ENCODE data around the gene MOXD1. TPM values are rescaled to one million over a fixed set of nuclear protein-coding genes. Genes with fewer than 3 reads are reported as not detected.

Gene MOXD1
- total and polyA plus RNA-seq, 2 of the 8 experiments (the other 6 are each of a cell fraction or from before 2014, with no cell fraction given), result 1.6 to 3.5 TPM

DNA sequence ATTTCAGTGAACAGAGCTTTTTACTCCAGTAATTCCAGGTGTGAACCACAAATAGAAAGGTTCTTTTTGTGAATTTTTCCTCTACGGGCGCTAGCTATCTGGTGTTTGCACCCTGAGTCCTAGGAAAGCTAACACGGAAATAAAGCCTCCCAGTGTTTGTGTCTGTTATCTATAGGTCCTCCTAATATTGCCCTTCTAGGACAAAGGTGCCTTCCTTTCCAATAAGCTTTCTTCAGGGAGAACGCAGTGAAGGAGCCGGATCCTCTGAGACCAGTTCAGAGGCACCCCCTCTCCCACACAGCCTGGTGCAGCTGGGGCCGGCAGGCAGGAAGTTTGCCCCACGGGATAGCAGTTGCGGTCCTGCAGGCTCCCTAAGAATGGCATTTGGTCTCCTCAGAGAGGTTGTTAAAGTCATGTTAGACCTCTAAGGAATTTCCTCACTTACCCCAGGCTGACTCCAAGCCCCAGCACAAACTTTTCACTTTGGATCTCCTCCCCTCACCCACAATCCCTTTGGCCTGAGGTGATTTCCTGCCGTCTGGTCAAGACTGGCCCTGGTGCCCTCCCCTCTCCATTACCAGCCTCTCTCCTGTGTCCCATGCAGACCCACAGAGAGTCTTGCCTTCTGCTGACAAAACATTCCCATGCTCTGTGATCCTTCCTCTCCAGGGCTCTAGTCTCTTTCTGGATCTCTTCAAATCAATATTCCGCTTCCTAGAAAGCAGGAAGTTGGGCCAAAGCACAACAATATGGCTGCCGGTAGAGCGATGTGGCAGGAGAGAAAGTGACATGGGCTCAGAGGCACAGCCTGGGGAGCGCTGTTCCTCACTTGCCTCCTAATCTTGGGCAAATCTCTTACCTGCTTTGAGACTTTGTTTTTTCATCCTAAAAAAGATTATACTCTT is 126.0 kb downstream of the MOXD1 start:
- no peaks in the 10 kb centered on the region for H3K79me2 ChIP-seq (ENCODE audit: control insufficient read depth in 1 of 2, insufficient read depth in 2 of 2, low read length in 2 of 2)
- H2BK20ac ChIP-seq (ENCODE audit: low read length), result no peak overlapping the region
- no peaks in the 10 kb centered on the region; the same call in 1 of the 2 replicates for H3K79me1 ChIP-seq (ENCODE audit: low read depth, low read length)
- no peak overlapping the region for H2BK120ac ChIP-seq (replicated peaks; ENCODE audit: low read depth, low read length)
- H4K8ac ChIP-seq (ENCODE audit: extremely low read depth, insufficient read depth, low read length), result no peak overlapping the region
- 86% methylated on average over 13 of the region's 13 CpGs; no CpG with 5 or more reads in 1 of the 2 experiments for WGBS, 2 experiments (ENCODE audit: extremely low coverage in 1 of 2, insufficient coverage in 1 of 2, insufficient read length in 1 of 2, insufficient replicate concordance in 2 of 2, low coverage in 1 of 2, low lambda C conversion rate in 2 of 2, missing lambda C conversion rate in 1 of 2)
- H4K5ac ChIP-seq (ENCODE audit: insufficient read length, low read depth, low read length), result no peak overlapping the region
- H3K9ac ChIP-seq (replicated peaks in 1 of 4; ENCODE audit: extremely low read depth in 1 of 4, low read depth in 3 of 4, low read length in 3 of 4), result no peak overlapping the region
- H2AFZ ChIP-seq (ENCODE audit: low read length), result peak overlapping the region; percentile 80; the same call in 1 of the 2 replicates
- H3K18ac ChIP-seq (ENCODE audit: extremely low read depth, low read length), result no peak overlapping the region
- no peak overlapping the region for H2BK12ac ChIP-seq (ENCODE audit: low read depth, low read length)
- FAIRE-seq, result no peak
- no peaks in the 10 kb centered on the region for H3K4me1 ChIP-seq (replicated peaks in 1 of 4; ENCODE audit: control insufficient read depth in 3 of 4, insufficient read depth in 4 of 4, low read length in 3 of 4)
- H4K20me1 ChIP-seq (replicated peaks in 1 of 2; ENCODE audit: control insufficient read depth in 1 of 2, insufficient read depth in 2 of 2, low read length in 2 of 2), result no peaks in the 10 kb centered on the region
- no peak overlapping the region for H2BK15ac ChIP-seq (ENCODE audit: low read length)
- CTCF ChIA-PET (ENCODE audit: partially characterized antibody), result interaction anchor here (0.8 to 1.9 kb wide), 7 partner anchors 17 to 495 kb away, joined by 3 to 12 read pairs (median 4); no protein-coding TSS in a partner anchor
- H4K91ac ChIP-seq (replicated peaks; ENCODE audit: insufficient read length, low read length), result no peak overlapping the region
- H3K27ac ChIP-seq (ENCODE audit: low read depth, low read length), result no peak overlapping the region
- H3K23ac ChIP-seq (ENCODE audit: insufficient read length), result no peak overlapping the region
- H3K36me3 ChIP-seq (ENCODE audit: control insufficient read depth in 2 of 4, insufficient read depth in 4 of 4, low read length in 3 of 4), result no peaks in the 10 kb centered on the region
- no peak overlapping the region for H3K4ac ChIP-seq (replicated peaks; ENCODE audit: insufficient read length, low read depth, low read length)
- H3K14ac ChIP-seq (ENCODE audit: insufficient read length), result no peak overlapping the region
- no peak overlapping the region for H3K4me3 ChIP-seq (ENCODE audit: extremely low read depth in 1 of 4, insufficient read depth in 2 of 4, low read depth in 3 of 4, low read length in 4 of 4)
- H2AK5ac ChIP-seq (ENCODE audit: low read depth, low read length), result no peak overlapping the region
- no peaks in the 10 kb centered on the region for H3K27me3 ChIP-seq (replicated peaks in 1 of 4; ENCODE audit: control insufficient read depth in 3 of 4, extremely low read depth in 1 of 4, insufficient read depth in 3 of 4, low read length in 3 of 4)
- no peak overlapping the region for H3K4me2 ChIP-seq (ENCODE audit: insufficient read depth in 1 of 2, low read depth in 2 of 2, low read length in 2 of 2)
- no peaks in the 10 kb centered on the region for H3K23me2 ChIP-seq (ENCODE audit: low read depth, low read length)
- H2BK5ac ChIP-seq (ENCODE audit: low read depth, low read length), result no peak overlapping the region
- TF ChIP-seq PHF8 (conservative IDR thresholded peaks at IDR 0.05; ENCODE audit: low read depth, low read length) (no peak), YY1 (IDR thresholded peaks at IDR 0.05; ENCODE audit: low read depth, low read length) (0 out of 2 replicates have a peak, but pooled peaks have one; percentile 14)
- DNase-seq (ENCODE audit: low read depth in 1 of 2, low spot score in 2 of 2), result no peak
- no peaks in the 10 kb centered on the region for H3K9me3 ChIP-seq (ENCODE audit: insufficient read depth in 2 of 2, low read depth in 1 of 2, low read length in 1 of 2)
- no peak overlapping the region for H3K56ac ChIP-seq (replicated peaks; ENCODE audit: insufficient read length, low read depth, low read length)
- POLR2A ChIA-PET (ENCODE audit: partially characterized antibody), result no interaction called here
